HG02981 (cell line): Measurements from ENCODE around the gene YIPF4.
"Not testable (repeated sequence)": the region's sequence is repeated elsewhere in the genome, so short reads cannot be mapped to it uniquely, and the experiment has no call there.

Experiments used
- ATAC-seq: cut with Tn5 transposase; IDR thresholded peaks from one replicate; pipeline ENCODE4 v1.9.1; 2021; ENCODE audit warnings: mild to moderate bottlenecking, moderate library complexity; ENCODE audit not compliant: unreplicated experiment

Gene YIPF4

DNA sequence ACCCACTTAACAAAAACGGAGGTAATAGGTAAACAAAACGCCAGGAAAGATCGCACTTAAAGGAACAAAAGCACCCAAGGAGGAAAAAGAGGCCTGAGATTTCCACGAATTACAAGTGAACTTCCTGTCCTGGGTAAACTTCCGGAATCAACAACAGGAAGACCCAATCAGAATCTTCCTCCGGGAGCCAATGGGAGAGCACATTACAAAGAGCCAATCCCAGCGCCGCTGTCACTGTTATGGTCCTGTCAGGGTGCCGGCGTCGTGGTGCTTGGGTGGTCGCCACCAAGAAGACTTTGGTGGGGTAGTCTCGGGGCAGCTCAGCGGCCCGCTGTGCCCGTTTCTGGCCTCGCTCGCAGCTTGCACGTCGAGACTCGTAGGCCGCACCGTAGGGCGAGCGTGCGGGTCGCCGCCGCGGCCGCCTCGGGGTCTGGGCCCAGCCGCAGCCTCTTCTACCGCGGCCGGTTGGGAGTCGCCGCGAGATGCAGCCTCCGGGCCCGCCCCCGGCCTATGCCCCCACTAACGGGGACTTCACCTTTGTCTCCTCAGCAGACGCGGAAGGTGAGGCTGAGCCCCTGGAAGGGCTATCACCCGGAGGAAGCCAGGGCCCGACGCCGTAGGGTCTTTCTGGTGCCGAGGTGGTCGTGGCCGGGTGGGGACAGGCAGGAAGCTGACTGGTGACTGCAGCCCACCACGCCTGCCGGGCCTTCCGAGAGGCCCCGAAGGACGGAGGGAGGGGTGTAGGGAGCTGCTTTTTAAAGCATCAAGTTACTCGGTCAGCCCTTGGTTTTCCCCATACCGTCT lies at the start of gene YIPF4:
TSS of gene YIPF4 (plus strand) at position 231 of the 804 bp plus-strand sequence. CDS start at position 483, 252 bp downstream.
- ATAC-seq: peak; percentile 98

DNA sequence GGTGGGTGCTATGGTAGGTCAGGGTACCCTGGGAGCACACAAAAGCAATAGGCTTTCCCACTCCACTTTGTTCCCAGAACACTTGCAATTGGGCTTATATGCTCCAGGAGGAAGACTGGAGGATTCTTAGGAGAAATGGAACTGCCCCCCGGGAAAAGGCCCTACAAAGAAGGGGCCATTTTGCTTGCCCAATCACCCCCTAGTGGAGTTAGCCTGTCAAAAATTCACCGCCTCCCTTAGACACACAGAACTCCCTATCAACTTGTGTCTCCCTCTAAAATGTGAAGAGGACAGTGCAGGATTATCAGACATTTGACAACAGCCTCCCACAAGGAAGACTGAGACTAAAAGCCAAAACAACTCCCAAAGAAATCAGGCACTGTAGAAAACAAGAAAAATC lies 49.5 kb upstream of the YIPF4 start:
- ATAC-seq: no peak

DNA sequence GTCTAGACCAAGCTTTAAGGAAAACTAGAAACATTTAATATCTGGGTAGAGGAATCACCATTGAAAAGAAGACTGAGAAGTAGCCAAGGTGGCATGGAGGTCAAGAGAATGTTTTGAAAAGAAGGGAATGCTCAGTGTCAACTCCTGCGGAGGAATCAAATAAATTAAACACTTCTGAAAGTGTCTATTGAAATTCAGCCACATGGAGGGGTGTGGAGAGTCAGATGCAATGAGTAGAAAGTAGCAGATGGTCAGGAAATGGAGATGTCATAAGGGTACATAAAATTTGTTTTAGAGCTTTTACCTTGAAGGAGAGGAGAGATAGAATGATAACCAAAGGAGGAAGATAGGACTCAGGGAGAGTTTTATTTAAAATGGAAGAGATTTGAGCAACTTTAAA lies 48.1 kb upstream of the YIPF4 start:
- ATAC-seq: no peak

DNA sequence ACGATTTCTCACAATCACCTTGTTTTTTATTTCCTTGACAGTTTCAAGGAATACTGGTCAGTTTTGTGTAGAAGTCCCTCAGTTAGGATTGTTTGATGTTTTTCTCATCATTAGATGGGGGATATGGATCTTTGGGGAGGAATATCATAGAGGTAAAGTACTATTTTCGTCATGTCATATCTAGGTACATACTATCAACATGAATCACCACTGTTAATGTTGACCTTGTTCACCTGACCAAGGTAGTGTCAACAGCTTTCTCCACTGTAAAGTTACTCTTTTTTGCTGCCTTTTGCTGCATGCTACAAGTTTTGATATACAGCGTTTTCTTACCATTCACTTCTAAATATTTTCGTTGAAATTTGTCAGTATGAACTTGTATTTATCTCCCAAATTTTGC lies 45.7 kb upstream of the YIPF4 start:
- ATAC-seq: no peak

DNA sequence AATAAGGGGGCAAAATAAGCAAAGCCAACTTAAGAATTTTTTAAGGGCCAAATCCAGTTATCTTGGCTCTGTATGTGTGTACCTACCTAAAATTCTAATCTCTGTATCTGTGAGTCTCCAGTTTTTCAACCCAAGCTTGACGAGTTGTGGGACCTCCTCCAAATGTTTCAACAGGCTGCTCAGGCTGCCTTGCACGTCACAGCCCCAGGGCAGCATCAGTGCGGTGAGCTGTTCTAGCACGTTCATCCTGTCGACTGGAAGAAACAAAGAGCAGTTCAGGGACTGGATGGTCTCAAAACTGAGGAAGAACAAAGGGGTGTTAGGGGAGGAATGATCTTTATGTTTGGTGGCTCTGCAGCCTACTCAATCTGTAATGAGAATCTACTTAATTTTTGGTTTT lies 42.4 kb upstream of the YIPF4 start:
- ATAC-seq: no peak

DNA sequence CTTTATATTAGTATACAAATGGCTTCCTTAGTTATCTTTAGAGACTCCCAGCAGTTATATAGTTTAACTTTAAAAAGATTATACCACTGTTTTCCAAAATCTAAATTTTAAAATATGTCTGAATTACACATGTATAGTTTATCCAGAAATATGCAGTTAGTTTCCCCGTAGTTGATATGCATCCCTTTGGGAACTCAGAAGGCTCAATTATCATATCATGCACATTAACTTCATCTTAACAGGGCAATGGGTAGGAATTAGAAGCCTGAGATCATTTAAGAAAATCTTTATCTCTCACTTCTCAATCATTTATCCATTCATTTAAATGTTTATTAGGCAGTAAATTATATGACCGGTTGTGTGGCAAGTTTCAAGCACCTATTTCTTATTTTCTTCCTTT lies 40.2 kb upstream of the YIPF4 start:
- ATAC-seq: no peak

DNA sequence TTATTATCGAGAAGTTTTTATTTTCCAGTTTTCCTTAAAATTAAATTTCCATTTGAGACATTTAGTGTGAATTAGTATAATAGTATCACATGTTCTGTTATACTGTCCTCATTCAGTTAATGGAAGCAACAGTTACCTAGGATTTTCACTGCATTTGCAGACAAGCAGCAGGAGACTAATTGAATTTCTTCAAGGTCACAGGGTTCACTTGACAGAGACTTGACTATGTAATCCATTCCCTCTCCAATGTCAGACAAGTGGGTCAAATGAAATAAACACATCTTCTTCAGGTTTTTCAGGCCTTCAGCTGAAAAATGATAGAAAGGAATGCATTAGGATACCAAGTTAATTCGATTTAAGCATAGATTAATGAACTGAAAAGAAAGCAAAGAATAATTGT lies 39.7 kb upstream of the YIPF4 start:
- ATAC-seq: no peak

DNA sequence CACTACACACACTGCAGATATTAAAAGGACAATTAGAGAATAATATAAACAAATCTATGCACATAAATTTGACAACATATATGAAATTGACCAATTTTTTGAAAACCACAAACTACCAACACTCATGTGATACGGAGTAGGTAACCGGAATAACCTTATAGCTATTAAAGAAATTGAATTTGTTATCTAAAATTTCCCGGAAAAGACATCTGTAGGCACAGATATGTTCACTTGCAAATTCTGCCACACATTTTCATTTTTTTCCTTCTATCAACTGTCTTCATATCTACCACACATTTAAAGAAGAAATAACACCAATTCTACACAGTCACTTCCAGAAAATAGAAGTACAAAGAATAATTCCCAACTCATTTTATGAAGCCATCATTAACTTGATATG lies 35.4 kb upstream of the YIPF4 start:
- no peak for ATAC-seq

DNA sequence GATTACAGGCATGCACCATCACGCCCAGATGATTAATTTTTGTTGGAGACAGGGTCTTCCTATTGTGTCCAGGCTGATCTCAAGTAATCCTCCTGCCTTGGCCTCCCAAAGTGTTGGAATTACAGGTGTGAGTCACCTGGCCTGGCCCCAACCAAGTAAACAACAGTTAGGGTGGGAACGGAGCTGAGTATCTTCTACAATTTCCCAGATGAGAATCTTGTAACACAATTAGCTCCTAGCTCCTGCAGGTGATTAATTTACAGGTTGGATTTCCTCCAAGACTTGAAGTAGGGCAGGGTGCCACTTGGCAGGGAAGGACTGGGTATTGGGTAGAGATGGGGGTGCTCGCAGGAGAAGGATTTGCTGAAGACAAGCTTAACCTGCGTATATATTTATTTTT lies 30.8 kb upstream of the YIPF4 start:
- no peak for ATAC-seq

DNA sequence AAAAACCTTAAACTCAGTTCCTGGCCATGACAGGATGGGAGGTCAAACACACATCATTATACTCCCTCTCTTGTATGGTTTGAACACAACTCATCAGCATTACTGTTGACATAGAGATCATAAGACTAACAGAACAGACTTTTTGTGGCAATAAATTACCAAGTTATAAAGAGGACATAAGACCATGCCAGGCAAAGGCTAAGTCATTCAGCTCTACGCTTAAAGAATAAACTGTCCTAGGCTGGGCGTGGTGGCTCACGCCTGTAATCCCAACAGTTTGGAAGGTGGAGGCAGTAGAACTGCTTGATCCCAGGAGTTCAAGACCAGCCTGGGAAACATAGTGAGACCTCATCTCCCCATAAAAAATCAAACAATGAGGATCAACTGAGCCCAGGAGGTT lies 29.4 kb upstream of the YIPF4 start:
- ATAC-seq: no peak

DNA sequence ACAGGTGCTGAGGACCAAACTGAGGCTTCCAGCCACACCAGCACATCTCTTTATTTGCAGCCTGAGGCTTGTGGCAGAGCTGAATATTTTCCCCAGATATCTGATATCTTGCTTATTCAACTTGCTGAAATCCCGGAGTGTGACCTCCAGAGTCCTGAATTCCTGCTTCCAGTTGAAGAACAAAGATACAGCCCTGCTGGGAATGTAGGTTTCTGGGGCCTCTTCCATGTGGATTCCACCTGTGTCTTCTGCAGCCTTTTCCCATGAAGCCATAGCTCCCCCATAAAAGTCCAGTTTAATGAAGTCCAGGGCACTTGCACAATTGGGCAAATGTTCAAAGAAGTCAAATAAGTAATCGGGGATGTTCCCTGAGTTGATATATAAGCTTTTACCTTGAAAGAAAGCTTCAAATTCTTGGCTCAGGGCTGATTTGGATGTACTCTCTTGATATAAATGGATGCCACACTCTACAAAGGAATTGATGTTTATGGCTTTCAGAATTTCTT lies 27.9 kb upstream of the YIPF4 start:
- no peak for ATAC-seq

DNA sequence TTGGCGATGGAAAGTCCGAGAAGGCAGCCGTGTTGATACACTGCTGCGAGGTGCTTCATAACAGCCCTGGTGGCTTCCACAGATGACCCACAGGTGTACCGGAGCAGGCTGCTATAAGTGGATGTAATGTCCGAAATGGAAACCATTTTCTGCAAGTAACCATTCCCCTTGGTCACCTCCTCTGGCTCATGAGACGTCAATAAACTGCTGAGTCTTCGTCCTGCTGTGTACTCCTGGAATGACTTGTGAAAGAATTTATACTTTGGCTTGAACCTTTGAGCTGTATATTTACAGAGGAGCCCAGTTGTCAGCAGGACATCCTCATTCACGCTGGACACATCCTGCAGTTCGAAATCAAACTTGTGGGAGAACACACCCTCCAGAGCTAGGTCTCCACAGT lies 27.4 kb upstream of the YIPF4 start:
- ATAC-seq: no peak

DNA sequence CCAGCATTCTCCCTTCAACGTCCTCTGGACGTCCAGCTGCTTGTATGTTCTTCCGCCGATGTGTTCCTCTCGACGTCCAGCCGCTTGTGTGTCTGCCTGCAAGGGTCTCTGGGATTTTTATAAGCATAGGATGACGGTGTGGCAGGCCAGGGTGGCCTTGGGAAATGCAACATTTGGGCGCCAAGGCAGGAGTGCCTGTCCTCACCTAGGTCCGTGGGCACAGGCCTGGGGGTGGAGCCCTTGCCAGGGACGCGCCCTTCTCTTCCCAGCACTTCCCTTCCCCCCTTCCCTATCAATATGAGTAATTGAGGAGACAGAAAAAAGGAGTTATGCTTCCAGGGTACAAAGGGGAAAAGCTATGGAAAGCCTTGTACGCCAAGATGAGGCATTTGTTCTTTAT lies 19.5 kb upstream of the YIPF4 start:
- no peak for ATAC-seq

DNA sequence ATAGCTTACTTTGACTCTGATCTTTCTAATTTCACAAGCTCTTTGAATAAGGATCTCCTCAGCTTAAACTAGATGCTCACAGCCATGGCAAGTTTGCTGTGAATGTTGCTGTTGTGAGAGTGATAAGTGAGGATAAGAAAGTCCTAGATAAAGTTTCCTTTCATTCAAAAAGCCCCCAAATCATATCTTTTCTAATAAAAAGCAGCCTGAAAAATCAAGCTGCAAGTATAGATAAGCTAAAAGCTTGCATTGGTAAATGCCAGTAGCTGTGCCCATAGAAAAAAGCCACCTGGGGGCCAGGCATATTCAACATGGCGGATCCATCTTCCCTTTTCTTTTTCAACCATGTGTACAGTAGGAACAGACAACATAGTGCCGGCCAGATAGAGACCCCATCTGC lies 17.3 kb upstream of the YIPF4 start:
- no peak for ATAC-seq

DNA sequence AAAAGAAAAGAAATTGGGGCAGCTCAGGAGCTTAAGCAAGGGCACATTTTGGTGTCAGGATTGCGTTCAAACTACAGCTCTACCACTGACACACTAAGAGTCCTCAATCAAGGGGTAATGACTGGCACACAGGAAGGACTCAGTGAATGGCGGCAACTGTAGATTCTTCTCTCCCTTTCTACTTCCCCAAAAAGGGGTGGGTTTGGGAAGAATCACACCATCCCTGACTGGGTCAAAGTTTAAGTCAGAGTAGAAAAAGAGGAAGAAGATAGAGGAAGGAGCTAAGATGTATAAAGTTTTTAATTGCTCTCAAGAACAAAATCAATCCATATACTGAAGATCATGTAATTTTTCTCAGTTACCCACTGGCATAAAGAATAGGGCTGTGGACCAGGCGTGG lies 15.6 kb upstream of the YIPF4 start:
- no peak for ATAC-seq

DNA sequence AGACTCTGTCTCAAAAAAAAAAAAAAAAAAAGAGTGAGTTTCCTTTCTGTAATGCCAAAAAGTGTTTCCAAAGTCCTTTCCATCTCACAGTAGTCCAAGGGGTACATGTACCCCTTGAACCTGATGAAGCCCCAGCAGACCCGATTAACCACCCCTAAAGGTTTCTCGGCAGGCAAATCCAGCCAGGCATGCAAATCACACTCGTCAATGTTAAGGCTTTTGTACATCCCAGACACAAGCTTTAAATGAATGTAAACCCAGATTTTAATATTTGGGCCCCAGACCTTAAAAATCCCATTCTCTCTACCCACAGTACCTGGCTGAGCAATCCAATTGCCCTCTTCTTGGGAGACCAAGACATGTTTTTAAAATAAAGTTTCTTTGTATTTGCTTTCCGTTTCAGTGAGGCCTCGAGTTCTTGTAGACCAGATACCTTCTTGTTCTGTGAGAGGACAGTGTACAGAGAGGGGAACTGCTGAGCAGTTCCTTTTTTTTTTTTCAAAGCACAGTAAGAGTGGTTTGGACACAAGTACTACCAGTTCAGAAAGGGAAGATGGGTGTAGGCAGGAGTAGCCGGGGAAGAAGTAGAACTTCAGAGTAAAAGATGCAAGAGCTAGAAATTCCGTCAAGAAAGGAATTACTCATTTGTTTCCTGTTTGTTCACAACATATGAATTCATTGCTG lies 13.1 kb upstream of the YIPF4 start, which contains the start of gene NLRC4:
TSS of gene NLRC4 (minus strand) at position 465 of the 684 bp plus-strand sequence. CDS start 8,111 bp downstream, outside the sequence.
- ATAC-seq: peak; percentile 87

DNA sequence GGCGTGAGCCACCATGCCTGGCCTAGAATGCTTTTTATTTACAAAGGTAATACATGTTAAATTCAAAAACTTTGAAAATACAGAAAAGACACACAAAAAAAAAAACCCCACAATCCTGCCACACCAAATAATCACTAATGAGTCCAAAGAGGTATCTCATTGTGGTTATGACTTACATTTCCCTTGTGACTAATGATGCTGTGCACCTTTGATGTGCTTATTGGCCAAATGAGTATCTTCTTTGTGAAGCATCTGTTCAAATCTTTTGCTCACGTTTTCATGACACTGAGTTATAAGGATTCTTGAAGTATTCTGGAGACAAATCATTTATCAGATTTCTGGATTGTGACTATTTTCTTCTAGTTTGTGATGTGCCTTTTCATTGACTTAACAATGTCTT lies 6.6 kb upstream of the YIPF4 start:
- no peak for ATAC-seq

DNA sequence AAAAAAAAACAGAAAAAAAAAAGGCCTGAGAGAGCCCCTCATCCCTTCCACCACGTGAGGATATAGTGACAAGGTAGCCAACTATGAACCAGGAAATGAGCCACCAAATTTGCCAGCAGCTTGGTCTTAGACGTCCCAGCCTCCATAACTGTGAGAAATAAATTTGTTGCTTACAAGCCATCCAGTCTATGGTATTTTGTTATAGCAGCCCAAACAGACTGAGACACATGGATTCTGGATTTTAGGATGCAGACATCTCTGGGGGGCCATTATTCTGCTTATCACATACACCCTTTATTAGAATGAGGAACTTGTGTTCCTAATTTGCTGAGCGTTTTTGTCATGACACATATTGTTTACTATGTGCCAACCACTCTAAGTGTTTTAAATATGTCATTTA lies 5.4 kb upstream of the YIPF4 start:
- no peak for ATAC-seq

DNA sequence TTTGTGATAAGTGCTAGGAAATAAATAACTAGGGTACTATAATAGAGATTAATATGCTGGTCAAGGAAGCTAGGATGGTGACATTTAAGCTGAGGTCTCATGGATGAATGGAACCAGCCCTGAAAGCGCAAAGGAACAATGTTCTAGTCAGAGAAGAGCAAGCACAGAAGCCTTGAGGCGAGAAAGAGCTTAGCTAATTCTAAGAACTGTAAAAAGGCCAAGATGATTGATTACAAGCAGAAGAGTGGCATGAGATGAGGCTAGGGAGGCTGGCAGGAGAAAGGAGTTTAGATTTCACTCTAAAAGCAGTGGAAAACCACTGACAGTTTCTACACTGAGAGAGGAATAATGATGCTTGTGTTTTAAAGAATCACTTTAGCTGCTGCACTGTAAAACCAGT lies 3.4 kb upstream of the YIPF4 start:
- no peak for ATAC-seq

DNA sequence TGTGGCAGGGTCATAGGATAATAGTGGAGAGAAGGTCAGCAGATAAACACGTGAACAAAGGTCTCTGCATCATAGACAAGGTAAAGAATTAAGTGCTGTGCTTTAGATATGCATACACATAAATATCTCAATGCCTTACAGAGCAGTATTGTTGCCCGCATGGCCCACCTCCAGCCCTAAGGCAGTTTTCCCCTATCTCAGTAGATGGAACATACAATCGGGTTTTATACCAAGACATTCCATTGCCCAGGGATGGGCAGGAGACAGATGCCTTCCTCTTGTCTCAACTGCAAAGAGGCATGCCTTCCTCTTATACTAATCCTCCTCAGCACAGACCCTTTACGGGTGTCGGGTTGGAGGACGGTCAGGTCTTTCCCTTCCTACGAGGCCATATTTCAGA lies 1.9 kb upstream of the YIPF4 start:
- not testable (repeated sequence) for ATAC-seq

DNA sequence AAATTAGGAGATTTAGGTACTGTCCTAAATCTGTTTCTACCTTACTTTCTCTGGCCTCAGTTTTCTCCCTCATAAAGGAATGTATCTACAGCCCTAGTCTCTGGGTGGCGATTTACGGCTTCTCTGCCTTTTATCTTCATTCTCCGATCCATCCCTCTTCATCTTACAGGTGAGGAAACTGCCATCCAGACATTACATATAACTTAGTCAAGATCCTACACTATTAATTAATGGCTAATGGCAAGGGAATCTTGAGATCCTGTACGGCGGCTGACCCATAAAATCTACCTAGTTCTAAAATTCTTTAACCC lies 386 bp upstream of the YIPF4 start:
- ATAC-seq: no peak

DNA sequence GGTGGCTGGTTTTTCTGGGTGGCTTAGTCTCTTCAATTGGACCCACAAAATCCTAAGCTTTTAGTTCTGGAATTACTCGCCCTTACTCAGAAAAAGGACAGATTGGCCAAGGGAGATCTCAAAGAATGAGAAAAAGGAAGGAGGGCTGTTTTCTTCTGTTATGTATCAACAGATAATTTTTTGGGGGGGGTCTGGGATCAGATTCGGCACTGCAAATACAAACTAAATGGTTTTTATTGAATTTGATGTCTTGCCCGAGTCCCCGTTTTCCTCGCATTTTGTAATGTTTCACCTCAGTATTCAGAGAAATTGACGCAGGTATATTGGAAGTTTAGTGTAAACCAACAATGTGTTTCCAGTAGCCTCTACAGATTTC lies 762 bp downstream of the YIPF4 start:
- ATAC-seq: no peak
